Ishikawa (cell line): ENCODE results near the gene RAP1GAP.

ENCODE experiments used
- TAF1 ChIP-seq: IDR thresholded peaks from 2 replicates; pipeline ENCODE4 v1.6.1; 2012; ENCODE audit warnings: low read depth, mild to moderate bottlenecking
- YY1 ChIP-seq: IDR thresholded peaks from 2 replicates; pipeline ENCODE4 v1.6.1; 2012; ENCODE audit warnings: low read depth

DNA sequence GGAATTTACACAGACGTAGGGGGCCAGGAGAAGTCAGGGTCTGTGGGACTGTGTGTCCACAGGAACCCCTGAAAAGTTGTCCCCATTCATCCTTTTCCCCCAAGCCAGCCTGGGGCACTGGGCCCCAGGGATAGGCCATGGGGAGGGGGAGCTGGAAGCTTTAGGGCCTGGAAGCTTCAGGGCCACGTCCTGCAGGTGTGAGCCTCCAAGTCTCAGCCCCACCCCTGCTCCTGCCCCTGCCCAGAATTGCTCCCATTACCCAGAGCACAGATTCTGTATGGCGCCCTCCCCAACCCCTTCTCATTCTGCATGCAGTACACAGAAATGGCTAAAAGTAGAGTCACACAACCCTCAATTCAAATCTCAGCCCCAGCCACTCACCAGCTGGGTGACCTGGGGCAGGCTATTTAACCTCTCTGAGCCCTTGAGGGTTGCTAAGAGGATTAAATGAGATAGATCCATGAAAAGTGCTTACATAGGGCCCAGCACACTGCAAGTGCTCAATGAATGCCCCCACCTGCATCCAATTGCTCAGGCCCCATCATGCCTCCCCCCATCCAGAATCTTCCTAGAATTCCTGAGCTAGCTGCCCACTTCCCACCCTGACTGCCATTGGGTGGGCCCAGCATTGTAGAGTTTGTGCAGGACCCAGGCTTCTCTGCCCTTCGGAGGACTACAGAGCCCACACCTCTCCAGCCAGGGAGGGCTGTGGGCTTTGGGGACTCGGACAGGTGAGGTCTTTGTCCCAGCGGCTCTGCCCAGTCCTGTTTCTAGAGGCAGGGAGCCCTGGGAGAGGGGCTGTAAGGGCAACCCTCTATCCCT, 6.5 kb downstream of the RAP1GAP start:
- TF ChIP-seq YY1 (no peak), TAF1 (no peak)
